Lower lobe of right lung (tissue), 2 donors: ENCODE results near the gene KDM3B. TPM values are rescaled to one million over a fixed set of nuclear protein-coding genes. Genes with fewer than 3 reads are reported as not detected.

Source experiments
- ATAC-seq, 2 donors: fragments of 200-7000 bp; cut with Tn5 transposase; one replicate each; pipeline ENCODE4 v1.9.1; 2020 to 2022; ENCODE audit warnings: mild to moderate bottlenecking in 2 of 2, moderate library complexity in 2 of 2
- DNase-seq: peaks from one replicate; pipeline ENCODE4 v3.0.0-alpha.2; 2020
- H3K27ac ChIP-seq: fragments of 200-600 bp; one replicate; pipeline ENCODE4 v1.8.0; 2022
- H3K27me3 ChIP-seq: fragments of 200-600 bp; one replicate; pipeline ENCODE4 v1.8.0; 2022; ENCODE audit warnings: low read depth
- H3K36me3 ChIP-seq: fragments of 200-600 bp; one replicate; pipeline ENCODE4 v1.8.0; 2022; ENCODE audit warnings: mild to moderate bottlenecking
- H3K4me1 ChIP-seq: fragments of 200-600 bp; one replicate; pipeline ENCODE4 v1.8.0; 2022
- H3K4me3 ChIP-seq: fragments of 200-600 bp; one replicate; pipeline ENCODE4 v1.8.0; 2022; ENCODE audit warnings: mild to moderate bottlenecking
- H3K9me3 ChIP-seq: fragments of 200-600 bp; one replicate; pipeline ENCODE4 v1.8.0; 2022
- CTCF ChIP-seq: fragments of 200-600 bp; IDR thresholded peaks from one replicate; pipeline ENCODE4 v1.8.0; 2022; ENCODE audit warnings: antibody characterized with exemption, mild to moderate bottlenecking
- intact Hi-C: fragments of 100-400 bp; cut with DNase I; formaldehyde crosslinking; loops from one replicate; pipeline ENCODE4 v1.11.0; 2022
- total RNA-seq: library from RNA; stranded (reverse); fragmentation: NEBNext Ultra II Directional; extraction: Animal tissue kit (Norgen Biotek cat#: 25700); gene quantifications from one replicate; pipeline ENCODE4 v1.2.1, GENCODE V29; 2021
- donor health status: DM: no; HTN: yes; CAD: no; lungs with severe emphysema.

Gene KDM3B
- total RNA-seq, 1 donor from 2014 or later: 67.1 TPM

GRCh38 chr5:138340008-138340407 is 12.5 kb upstream of the KDM3B start:
- Histone ChIP-seq H3K27ac (peak overlapping the region; percentile 99), H3K4me3 (peak overlapping the region; percentile 89), H3K9me3 (no peaks in the 10 kb centered on the region), H3K4me1 (peaks cover 17% of the 10 kb centered on the region), H3K27me3 (no peaks in the 10 kb centered on the region), H3K36me3 (peaks cover 40% of the 10 kb centered on the region)
- no peak for DNase-seq
- intact Hi-C loops: no loop called here
- TF ChIP-seq CTCF: no peak
- ATAC-seq: no peak

GRCh38 chr5:138344887-138345622 is 7.4 kb upstream of the KDM3B start:
- no peak overlapping the region for H3K27ac ChIP-seq
- no peaks in the 10 kb centered on the region for H3K27me3 ChIP-seq
- no peak for TF ChIP-seq CTCF
- no peaks in the 10 kb centered on the region for H3K9me3 ChIP-seq
- H3K4me1 ChIP-seq: peaks cover 4% of the 10 kb centered on the region
- ATAC-seq (no peak), DNase-seq (no peak)
- no peak overlapping the region for H3K4me3 ChIP-seq
- intact Hi-C loops: no loop called here
- peaks cover 85% of the 10 kb centered on the region for H3K36me3 ChIP-seq

GRCh38 chr5:138346889-138347288 is 5.6 kb upstream of the KDM3B start:
- no peaks in the 10 kb centered on the region for H3K27me3 ChIP-seq
- no peaks in the 10 kb centered on the region for H3K4me1 ChIP-seq
- no peak overlapping the region for H3K4me3 ChIP-seq
- ATAC-seq (no peak), DNase-seq (no peak)
- peaks cover 76% of the 10 kb centered on the region for H3K36me3 ChIP-seq
- H3K27ac ChIP-seq: no peak overlapping the region
- no peak for TF ChIP-seq CTCF
- intact Hi-C loops: no loop called here
- H3K9me3 ChIP-seq: no peaks in the 10 kb centered on the region

GRCh38 chr5:138349852-138350562 is 2.5 kb upstream of the KDM3B start:
- Histone ChIP-seq H3K27ac (no peak overlapping the region), H3K27me3 (no peaks in the 10 kb centered on the region), H3K4me3 (no peak overlapping the region), H3K36me3 (peaks cover 45% of the 10 kb centered on the region), H3K9me3 (no peaks in the 10 kb centered on the region), H3K4me1 (peaks cover 11% of the 10 kb centered on the region)
- intact Hi-C loops: no loop called here
- no peak for DNase-seq
- ATAC-seq: no peak
- TF ChIP-seq CTCF: no peak

GRCh38 chr5:138350563-138350890 is 2.0 kb upstream of the KDM3B start:
- Histone ChIP-seq H3K9me3 (no peaks in the 10 kb centered on the region), H3K4me3 (no peak overlapping the region), H3K4me1 (peaks cover 17% of the 10 kb centered on the region), H3K27ac (no peak overlapping the region), H3K27me3 (no peaks in the 10 kb centered on the region), H3K36me3 (peaks cover 40% of the 10 kb centered on the region)
- ATAC-seq (no peak), DNase-seq (no peak)
- no peak for TF ChIP-seq CTCF
- intact Hi-C loops: no loop called here
